Activated naive CD4-positive, alpha-beta T cell treated with anti-CD3 and anti-CD28 coated beads, Interleukin-2, amount 50 U/mL, for 16 hours (primary cell): ENCODE data around the gene DNAH17.

ENCODE experiments used
- DNase-seq: peaks from one replicate; pipeline ENCODE4 v3.0.0-alpha.2; 2020

Gene DNAH17

GRCh38 chr17:78577296-78577695 lies at the start of gene DNAH17:
DNAH17 (minus strand) TSS chr17:78577396; CDS start chr17:78575057, 2,339 bp downstream.
- DNase-seq = no peak

- no peak for DNase-seq
These were observed 47.3 kb upstream of the DNAH17 start for GRCh38 chr17:78624324-78625151.

- DNase-seq = no peak
These were observed 46.3 kb upstream of the DNAH17 start for GRCh38 chr17:78623541-78623940.

GRCh38 chr17:78622491-78623265 lies 45.5 kb upstream of the DNAH17 start:
- no peak for DNase-seq

- no peak for DNase-seq
These were observed 44.7 kb upstream of the DNAH17 start for GRCh38 chr17:78621720-78622490.

GRCh38 chr17:78620099-78620498 lies 42.9 kb upstream of the DNAH17 start:
- no peak for DNase-seq

GRCh38 chr17:78619334-78619733 lies 42.1 kb upstream of the DNAH17 start:
- no peak for DNase-seq

GRCh38 chr17:78618264-78619066 lies 41.3 kb upstream of the DNAH17 start:
- DNase-seq = no peak

- no peak for DNase-seq
These were observed 40.4 kb upstream of the DNAH17 start for GRCh38 chr17:78617511-78618061.

GRCh38 chr17:78616946-78617345 lies 39.8 kb upstream of the DNAH17 start:
- DNase-seq = no peak

GRCh38 chr17:78615631-78616030 lies 38.4 kb upstream of the DNAH17 start:
- DNase-seq = no peak

GRCh38 chr17:78613416-78613815 lies 36.2 kb upstream of the DNAH17 start:
- DNase-seq = no peak

GRCh38 chr17:78611607-78612006 lies 34.4 kb upstream of the DNAH17 start:
- DNase-seq = no peak

- DNase-seq = no peak
These were observed 33.8 kb upstream of the DNAH17 start for GRCh38 chr17:78610951-78611511.

- DNase-seq = no peak
These were observed 32.0 kb upstream of the DNAH17 start for GRCh38 chr17:78609191-78609641.

GRCh38 chr17:78608804-78609186 lies 31.6 kb upstream of the DNAH17 start:
- DNase-seq = no peak

GRCh38 chr17:78608122-78608803 lies 31.1 kb upstream of the DNAH17 start:
- DNase-seq = no peak

GRCh38 chr17:78607038-78607437 lies 29.8 kb upstream of the DNAH17 start:
- DNase-seq = no peak

GRCh38 chr17:78605886-78606285 lies 28.7 kb upstream of the DNAH17 start:
- no peak for DNase-seq

- no peak for DNase-seq
These were observed 28.2 kb upstream of the DNAH17 start for GRCh38 chr17:78605429-78605828.

- DNase-seq = no peak
These were observed 25.1 kb upstream of the DNAH17 start for GRCh38 chr17:78602246-78602645.
